HepG2 (cell line): ENCODE measurements around the gene FMNL1. TPM values are rescaled to one million over a fixed set of nuclear protein-coding genes. Genes with fewer than 3 reads are reported as not detected.

ENCODE experiments used
- ATRX ChIP-seq: sonication (generic); formaldehyde crosslinking; IDR thresholded peaks from 2 replicates; pipeline ENCODE4 v1.4.0; 2020; ENCODE audit warnings: missing genetic modification reagents, borderline replicate concordance
- CBX1 ChIP-seq: IDR thresholded peaks from one replicate; pipeline ENCODE4 v1.6.1; 2016; ENCODE audit warnings: antibody characterized with exemption, low read depth
- DBP ChIP-seq: sonication (generic); formaldehyde crosslinking; IDR thresholded peaks from 2 replicates; pipeline ENCODE4 v1.4.0; 2020; ENCODE audit warnings: missing genetic modification reagents; ENCODE audit errors: not compliant biosample characterization
- DMTF1 ChIP-seq: sonication (generic); formaldehyde crosslinking; IDR thresholded peaks from 2 replicates; pipeline ENCODE4 v1.4.0; 2020; ENCODE audit warnings: mild to moderate bottlenecking, missing genetic modification reagents
- DPF2 ChIP-seq: sonication (generic); formaldehyde crosslinking; IDR thresholded peaks from 2 replicates; pipeline ENCODE4 v1.4.0; 2020; ENCODE audit warnings: mild to moderate bottlenecking, low read depth, missing genetic modification reagents, borderline replicate concordance
- ELK4 ChIP-seq: sonication (generic); formaldehyde crosslinking; IDR thresholded peaks from 2 replicates; pipeline ENCODE4 v1.9.0; 2021; ENCODE audit warnings: missing genetic modification reagents, borderline replicate concordance
- ESRRA ChIP-seq: sonication (generic); formaldehyde crosslinking; IDR thresholded peaks from 2 replicates; pipeline ENCODE4 v1.5.1; 2020; ENCODE audit warnings: mild to moderate bottlenecking, low read depth, missing genetic modification reagents
- FIP1L1 ChIP-seq: fragments of 200-400 bp; formaldehyde crosslinking; IDR thresholded peaks from 2 replicates; pipeline ENCODE4 v1.6.1; 2018; ENCODE audit warnings: low read depth, mild to moderate bottlenecking, low read length, moderate library complexity, borderline replicate concordance; ENCODE audit not compliant: insufficient read depth
- GPBP1L1 ChIP-seq: sonication (generic); formaldehyde crosslinking; IDR thresholded peaks from 2 replicates; pipeline ENCODE4 v1.5.0; 2020; ENCODE audit warnings: mild to moderate bottlenecking, missing genetic modification reagents
- HNRNPL ChIP-seq: fragments of 200-400 bp; formaldehyde crosslinking; IDR thresholded peaks from 2 replicates; pipeline ENCODE4 v1.6.1; 2017; ENCODE audit warnings: mild to moderate bottlenecking, low read depth, low read length
- MAFK ChIP-seq, 2 experiments: IDR thresholded peaks in 1 of 2; conservative IDR thresholded peaks in 1 of 2; 2 replicates each; pipeline ENCODE4 v1.6.1; 2011; ENCODE audit warnings: improper control_type of control experiment in 2 of 2, low read length in 2 of 2
- MATR3 ChIP-seq: sonication (generic); formaldehyde crosslinking; IDR thresholded peaks from 2 replicates; pipeline ENCODE4 v1.4.0; 2020; ENCODE audit warnings: missing genetic modification reagents
- NFRKB ChIP-seq: fragments of 450-650 bp; IDR thresholded peaks from 2 replicates; pipeline ENCODE4 v1.6.1; 2017
- NR2F2 ChIP-seq: IDR thresholded peaks from 2 replicates; pipeline ENCODE4 v1.6.1; 2012; ENCODE audit warnings: low read depth, inconsistent platforms, borderline replicate concordance
- NR3C1 ChIP-seq: sonication (generic); formaldehyde crosslinking; IDR thresholded peaks from 2 replicates; pipeline ENCODE4 v1.4.0; 2020; ENCODE audit warnings: missing genetic modification reagents
- SIX1 ChIP-seq: sonication (generic); formaldehyde crosslinking; IDR thresholded peaks from 2 replicates; pipeline ENCODE4 v1.4.0; 2020; ENCODE audit warnings: missing genetic modification reagents, borderline replicate concordance
- SNAPC5 ChIP-seq: sonication (generic); formaldehyde crosslinking; IDR thresholded peaks from 2 replicates; pipeline ENCODE4 v1.8.1; 2023; ENCODE audit warnings: mild to moderate bottlenecking, missing genetic modification reagents, borderline replicate concordance
- ZFP90 ChIP-seq: sonication (generic); formaldehyde crosslinking; IDR thresholded peaks from 2 replicates; pipeline ENCODE4 v1.8.0; 2022; ENCODE audit warnings: missing genetic modification reagents, mild to moderate bottlenecking, inconsistent platforms, borderline replicate concordance
- ZNF143 ChIP-seq: sonication (generic); formaldehyde crosslinking; IDR thresholded peaks from 2 replicates; pipeline ENCODE4 v1.4.0; 2020; ENCODE audit warnings: missing genetic modification reagents
- ZNF296 ChIP-seq: sonication (generic); formaldehyde crosslinking; conservative IDR thresholded peaks from 2 replicates; pipeline ENCODE4 v1.5.0; 2020; ENCODE audit warnings: mild to moderate bottlenecking, missing genetic modification reagents
- ZNF598 ChIP-seq: sonication (generic); formaldehyde crosslinking; IDR thresholded peaks from 2 replicates; pipeline ENCODE4 v1.5.1; 2020; ENCODE audit warnings: mild to moderate bottlenecking, missing genetic modification reagents, borderline replicate concordance
- ZNF614 ChIP-seq: IDR thresholded peaks from 2 replicates; pipeline ENCODE4 v1.6.1; 2018; ENCODE audit warnings: missing biosample characterization, missing genetic modification reagents, inconsistent platforms, borderline replicate concordance
- ZNF660 ChIP-seq: sonication (generic); formaldehyde crosslinking; IDR thresholded peaks from 2 replicates; pipeline ENCODE4 v1.5.1; 2020; ENCODE audit warnings: mild to moderate bottlenecking, low read depth, missing genetic modification reagents, borderline replicate concordance
- ZNF775 ChIP-seq: sonication (generic); formaldehyde crosslinking; IDR thresholded peaks from 2 replicates; pipeline ENCODE4 v1.4.0; 2020; ENCODE audit warnings: missing genetic modification reagents, mild to moderate bottlenecking, moderate library complexity, borderline replicate concordance
- polyA plus RNA-seq, 8 experiments: library from polyadenylated mRNA; depleted of rRNA in 3 of 8; stranded (reverse) in 7 of 8; unstranded in 1 of 8; fragments of >200 nt; fragmentation: Illumina TruSeq in 4 of 8; extraction: Trizol in 4 of 8; gene quantifications; 2 replicates each; pipeline versions ENCODE4 v1.2.1 to v1.2.3, GENCODE V29; 2011 to 2016; ENCODE audit warnings: low read depth in 4 of 8, missing spikeins in 1 of 8, mixed read lengths in 1 of 8; ENCODE audit not compliant: insufficient read depth in 1 of 8
- total RNA-seq, 5 experiments: library from RNA; depleted of rRNA; stranded (reverse); fragments of >200 nt; fragmentation: Illumina TruSeq; extraction: Trizol; gene quantifications; 2 replicates each; pipeline ENCODE4 v1.2.3, GENCODE V29; 2016; ENCODE audit warnings: low read depth in 1 of 5

Gene FMNL1
- total and polyA plus RNA-seq, 2 of the 13 experiments (the other 11 are each of a cell fraction or from before 2014, with no cell fraction given): 0.53 to 0.70 TPM

GRCh38 chr17:45247429-45248131 is 25.9 kb downstream of the FMNL1 start (continued):
- TF ChIP-seq ZNF614 (CRISPR knock-in tag): no peak
- TF ChIP-seq ZNF143 (CRISPR knock-in tag): no peak
- no peak for TF ChIP-seq ATRX (CRISPR knock-in tag)
- TF ChIP-seq NFRKB: no peak
- no peak for TF ChIP-seq NR2F2
- TF ChIP-seq MAFK (conservative IDR thresholded peaks at IDR 0.05 in 1 of 2, IDR thresholded peaks at IDR 0.05 in 1 of 2; ENCODE audit: low read length in 2 of 2): no peak
- TF ChIP-seq ZNF775 (CRISPR knock-in tag): no peak
- no peak for TF ChIP-seq SIX1 (CRISPR knock-in tag)
- no peak for TF ChIP-seq NR3C1 (CRISPR knock-in tag)
- TF ChIP-seq ZFP90: no peak
- no peak for TF ChIP-seq DMTF1
- TF ChIP-seq MATR3 (CRISPR knock-in tag): no peak
- TF ChIP-seq GPBP1L1 (CRISPR knock-in tag): no peak
- no peak for TF ChIP-seq DBP (CRISPR knock-in tag)
- TF ChIP-seq SNAPC5 (CRISPR knock-in tag): no peak
- TF ChIP-seq CBX1: peak; percentile 69
- TF ChIP-seq ZNF296: no peak
- TF ChIP-seq ZNF660: no peak
- TF ChIP-seq FIP1L1: no peak
- no peak for TF ChIP-seq DPF2 (CRISPR knock-in tag)
- TF ChIP-seq ZNF598 (CRISPR knock-in tag): no peak
- TF ChIP-seq ESRRA (CRISPR knock-in tag): peak; percentile 30; the same call in 1 of the 2 replicates
- TF ChIP-seq HNRNPL: peak; percentile 40; the same call in 1 of the 2 replicates
- no peak for TF ChIP-seq ELK4 (CRISPR knock-in tag)
